Dermis blood vessel endothelial cell (primary cell): ENCODE measurements around the gene HDAC9. TPM values are rescaled to one million over a fixed set of nuclear protein-coding genes. Genes with fewer than 3 reads are reported as not detected.
A peak's percentile ranks its signal among the peaks of the same experiment; 100 is the strongest.

ENCODE experiments used
- DNase-seq: peaks from one replicate; pipeline ENCODE4 v3.0.0; 2010
- total RNA-seq: library from RNA; depleted of rRNA; stranded (reverse); fragments of >200 nt; gene quantifications from 2 replicates; pipeline ENCODE4 v1.2.3, GENCODE V29; 2014

The HDAC9 gene
- total RNA-seq, 1 donor from 2014 or later, result 3.9 TPM

DNA sequence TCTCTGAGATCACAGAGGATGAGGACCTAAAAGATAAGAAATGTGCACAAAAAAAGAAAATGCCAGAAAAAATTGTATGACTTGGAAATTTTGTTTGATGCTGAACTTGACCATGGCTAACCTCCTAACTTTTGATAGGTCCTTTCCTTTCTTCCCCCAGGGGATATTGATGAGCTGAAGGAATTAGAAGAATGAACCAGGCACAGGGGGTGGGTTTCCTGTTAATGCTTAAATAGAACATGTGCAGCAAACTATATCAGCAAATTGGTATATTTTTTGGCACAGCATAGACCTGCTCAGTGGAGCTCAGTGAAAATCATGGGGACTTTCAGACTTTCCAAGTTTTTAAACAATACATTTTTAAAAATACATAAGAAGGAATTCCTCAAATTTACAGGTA is 300.7 kb downstream of the HDAC9 start:
- DNase-seq, result no peak

DNA sequence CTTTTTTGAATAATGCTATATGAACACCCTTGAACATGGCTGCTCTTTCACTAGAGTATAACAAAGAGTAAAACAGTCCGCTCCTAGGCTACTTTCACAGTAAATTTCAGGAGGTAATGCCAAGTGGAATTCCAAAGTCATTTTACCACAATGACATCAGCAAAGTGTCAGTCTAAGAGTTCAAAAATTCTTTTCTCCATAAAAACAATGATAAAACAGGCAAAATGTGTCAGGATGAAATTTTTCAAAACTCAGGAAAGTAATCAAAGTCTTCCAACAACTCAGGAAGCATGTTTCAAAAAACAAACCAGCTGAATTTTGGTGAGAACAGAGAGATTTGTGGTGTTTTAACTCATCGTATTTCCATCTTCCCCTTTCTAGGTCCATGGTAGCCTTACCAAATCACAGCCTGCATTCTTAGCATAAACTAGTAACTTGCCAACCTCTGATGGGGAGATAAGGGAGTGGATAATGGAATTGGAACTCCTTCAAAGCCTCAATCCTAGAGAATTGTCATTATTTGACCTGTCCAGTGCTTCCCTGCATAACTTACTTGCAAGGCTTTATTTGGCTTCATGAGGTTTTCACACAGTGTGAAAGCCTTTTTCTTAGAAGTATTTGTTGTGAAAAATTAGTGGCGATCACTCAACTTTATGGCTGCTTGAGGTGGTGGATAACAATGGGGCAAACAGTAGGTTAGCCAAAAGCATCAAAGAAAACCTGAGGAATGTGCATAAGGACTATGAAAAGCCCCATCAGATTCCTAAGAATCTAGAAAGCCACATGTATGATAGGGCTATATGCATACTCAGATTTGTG is 302.7 kb downstream of the HDAC9 start:
- no peak for DNase-seq

DNA sequence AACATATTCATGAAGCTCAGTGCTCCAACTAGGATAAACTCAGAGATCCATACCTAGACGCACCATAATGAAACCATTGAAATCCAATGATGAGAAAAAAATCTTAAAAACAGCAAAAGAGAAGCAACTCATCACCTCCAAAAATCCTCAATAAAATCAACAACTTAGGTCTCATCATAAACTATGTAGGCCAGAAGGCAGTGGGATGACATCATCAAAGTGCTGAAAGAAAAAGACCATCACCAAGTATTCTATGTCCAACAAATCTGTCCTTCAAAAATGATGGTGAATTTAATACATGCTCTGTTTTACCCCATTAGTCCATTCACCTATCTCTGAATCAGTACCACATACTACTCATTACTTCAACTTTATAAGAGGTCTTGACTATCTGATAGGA is 304.4 kb downstream of the HDAC9 start:
- no peak for DNase-seq

DNA sequence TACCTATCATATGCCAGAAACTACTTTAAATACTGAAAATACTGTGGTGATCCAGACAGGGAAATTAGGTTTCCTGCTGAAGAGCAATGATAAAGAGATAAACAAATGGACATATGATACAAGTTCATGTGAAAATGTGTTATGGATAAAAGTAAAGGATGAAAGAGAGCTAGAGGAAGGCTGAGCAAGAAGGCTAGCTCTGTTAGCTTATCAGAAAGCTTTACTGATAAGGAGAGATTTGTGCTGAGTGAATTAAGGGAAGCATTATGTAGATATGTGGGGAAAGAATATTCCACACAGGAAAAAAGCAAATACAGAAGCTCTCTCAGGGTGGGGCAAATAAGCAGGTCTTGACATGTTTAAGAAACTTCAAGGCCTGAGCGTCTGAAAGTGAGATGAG is 308.4 kb downstream of the HDAC9 start:
- no peak for DNase-seq

DNA sequence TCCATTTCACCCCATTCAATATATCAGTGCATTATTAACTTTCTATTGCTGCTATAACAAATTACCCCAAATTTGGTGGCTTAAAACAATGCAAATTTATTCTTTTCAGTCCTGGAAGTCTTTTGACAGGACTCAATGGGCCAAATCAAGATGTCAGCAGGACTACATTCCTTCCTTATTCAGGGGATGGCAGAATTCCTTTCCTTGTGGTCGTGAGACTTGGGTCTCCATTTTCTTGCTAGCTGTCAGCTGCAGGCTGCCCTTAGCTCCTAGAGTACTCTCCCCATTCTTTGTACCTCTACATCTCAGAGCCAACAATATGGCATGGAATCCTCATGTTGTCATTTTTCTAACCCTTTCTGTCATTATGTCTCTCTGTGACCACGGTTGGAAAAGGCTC is 310.6 kb downstream of the HDAC9 start:
- no peak for DNase-seq

DNA sequence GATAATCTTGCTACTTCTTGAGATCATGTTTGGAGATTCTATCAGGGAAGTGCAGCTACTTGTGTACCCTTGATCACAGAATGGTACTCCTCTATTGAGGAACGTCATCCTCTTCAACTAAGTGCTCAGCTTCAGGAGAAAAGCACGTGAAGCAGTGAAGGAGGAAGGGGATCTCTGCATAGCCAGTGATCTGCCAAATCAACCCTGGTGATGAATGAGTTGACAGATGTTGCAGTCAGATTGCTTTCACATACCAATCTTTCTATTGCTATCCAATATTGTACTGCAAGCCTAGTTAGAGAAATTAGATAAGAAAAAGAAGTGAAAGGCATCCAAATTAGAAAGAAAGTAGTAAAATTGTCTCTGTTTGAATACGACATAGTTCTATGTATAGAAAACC is 312.5 kb downstream of the HDAC9 start:
- no peak for DNase-seq

DNA sequence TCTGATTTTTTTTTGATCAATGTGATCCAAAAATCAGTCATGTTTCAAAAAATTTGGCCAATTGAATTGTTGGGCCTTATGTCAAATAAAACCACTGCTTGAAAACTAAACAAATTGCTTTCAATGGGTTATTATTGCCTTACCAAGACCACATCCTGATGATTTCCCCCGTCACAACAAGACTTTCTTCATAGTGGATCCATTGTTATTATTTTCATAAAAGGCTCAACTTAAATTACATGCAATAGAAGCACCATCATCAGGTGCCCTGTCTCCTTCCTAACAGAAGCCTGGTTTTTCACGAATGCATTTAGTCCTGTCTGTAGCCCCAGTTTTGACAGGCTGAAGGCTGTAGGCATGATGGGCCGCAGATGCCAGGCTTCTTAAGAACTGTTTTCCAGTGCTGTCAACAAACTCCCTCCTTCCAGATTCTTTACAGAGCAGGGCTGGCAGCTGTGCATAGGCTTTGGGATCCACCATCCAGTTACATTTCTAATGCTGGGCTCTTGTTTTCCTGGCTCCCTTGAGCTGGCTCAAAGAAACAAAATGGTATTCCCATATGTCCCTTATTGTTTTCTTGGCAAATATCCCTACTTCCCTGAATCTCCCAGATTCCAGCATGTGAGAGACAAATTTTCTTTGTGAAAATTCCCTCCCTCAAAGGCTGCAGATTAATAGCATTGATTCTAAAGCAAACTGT is 319.9 kb downstream of the HDAC9 start:
- no peak for DNase-seq

DNA sequence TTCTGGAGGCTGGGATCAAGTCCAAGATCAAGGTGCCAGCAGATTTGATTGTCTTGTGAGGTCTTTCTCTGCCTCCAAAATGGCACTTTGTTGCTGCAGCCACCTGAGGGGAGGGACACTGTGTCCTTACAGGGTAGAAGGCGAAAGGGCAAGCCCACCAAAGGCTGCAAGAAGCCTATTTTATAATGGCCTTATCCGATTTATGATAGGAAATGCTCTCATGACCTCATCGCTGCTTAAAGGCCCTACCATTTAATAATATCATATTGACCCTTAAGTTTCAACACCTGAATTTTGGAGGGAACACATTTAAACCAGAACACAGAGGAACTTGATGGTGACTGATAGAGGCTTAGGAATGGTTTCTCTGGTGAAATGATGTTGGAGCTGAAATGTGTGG is 325.4 kb downstream of the HDAC9 start:
- DNase-seq, result no peak

DNA sequence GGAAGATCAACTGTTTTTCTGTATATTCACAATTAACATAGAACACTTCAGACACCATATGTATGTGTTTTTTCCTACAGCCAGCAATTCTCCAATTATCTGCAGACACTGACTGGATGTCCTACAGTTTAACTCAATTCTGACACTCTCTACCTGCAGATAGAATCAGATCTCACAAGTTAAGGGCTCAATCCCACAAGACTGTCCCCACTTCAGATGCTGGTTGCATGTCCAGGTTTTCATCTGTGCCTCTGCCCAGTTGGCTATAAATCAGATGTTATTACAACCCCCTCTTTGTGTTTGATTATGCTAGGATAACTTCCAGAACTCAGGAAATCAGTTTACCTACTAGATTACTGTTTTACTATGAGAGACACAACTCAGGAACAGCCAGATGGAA is 326.0 kb downstream of the HDAC9 start:
- DNase-seq, result no peak

DNA sequence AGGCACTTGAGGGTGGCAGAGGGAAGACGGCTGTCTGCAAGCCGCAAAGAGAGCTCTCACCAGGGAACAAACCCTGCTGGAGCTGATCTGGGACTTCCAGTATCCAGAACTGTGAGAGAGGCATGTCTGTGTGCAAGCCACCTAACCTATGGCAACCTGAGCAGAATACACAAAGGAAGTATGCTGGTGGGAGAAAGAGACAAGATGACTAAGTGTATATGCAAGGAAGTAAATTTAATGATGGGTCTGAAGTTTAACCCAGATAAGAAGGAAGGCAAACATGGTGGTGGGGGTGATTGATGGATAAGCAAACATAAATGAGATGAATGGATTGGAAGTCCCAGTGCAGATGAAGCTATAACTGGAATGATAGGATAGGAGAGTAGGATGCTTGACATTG is 328.6 kb downstream of the HDAC9 start:
- DNase-seq, result no peak

DNA sequence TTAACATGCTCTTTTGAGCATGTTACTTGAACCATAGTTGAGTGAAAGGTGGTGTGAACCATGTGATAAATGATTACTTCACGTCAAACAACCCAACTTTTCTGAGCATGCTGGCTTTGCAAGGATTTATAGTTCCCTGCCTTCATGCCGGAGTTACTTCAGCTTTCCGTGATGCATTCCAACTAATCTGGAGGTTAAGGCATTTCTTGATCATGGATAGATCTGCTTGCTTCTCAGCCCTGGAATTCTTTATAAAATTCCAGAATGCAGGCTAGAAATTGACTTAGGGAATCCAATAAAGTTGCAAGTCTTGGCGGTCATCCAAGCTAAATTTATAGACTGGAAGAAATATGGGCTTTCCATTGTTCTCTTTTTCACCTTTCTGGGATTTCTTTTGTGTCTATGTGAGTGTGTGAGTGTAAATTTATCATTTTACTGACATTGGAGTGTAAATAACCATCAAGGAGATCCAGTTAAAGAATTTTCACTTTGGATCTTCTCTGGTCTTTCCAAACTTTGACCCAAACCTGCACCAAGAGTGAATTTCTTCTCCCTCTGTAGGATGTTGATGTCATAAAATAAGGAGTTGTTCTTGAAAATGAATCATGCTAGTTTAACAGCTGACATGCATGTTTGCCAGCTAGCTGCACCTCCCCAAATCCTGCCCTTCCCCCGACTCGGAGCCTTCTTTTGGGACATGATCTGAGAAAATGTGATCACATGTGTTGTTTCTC is 332.9 kb downstream of the HDAC9 start:
- DNase-seq, result no peak

DNA sequence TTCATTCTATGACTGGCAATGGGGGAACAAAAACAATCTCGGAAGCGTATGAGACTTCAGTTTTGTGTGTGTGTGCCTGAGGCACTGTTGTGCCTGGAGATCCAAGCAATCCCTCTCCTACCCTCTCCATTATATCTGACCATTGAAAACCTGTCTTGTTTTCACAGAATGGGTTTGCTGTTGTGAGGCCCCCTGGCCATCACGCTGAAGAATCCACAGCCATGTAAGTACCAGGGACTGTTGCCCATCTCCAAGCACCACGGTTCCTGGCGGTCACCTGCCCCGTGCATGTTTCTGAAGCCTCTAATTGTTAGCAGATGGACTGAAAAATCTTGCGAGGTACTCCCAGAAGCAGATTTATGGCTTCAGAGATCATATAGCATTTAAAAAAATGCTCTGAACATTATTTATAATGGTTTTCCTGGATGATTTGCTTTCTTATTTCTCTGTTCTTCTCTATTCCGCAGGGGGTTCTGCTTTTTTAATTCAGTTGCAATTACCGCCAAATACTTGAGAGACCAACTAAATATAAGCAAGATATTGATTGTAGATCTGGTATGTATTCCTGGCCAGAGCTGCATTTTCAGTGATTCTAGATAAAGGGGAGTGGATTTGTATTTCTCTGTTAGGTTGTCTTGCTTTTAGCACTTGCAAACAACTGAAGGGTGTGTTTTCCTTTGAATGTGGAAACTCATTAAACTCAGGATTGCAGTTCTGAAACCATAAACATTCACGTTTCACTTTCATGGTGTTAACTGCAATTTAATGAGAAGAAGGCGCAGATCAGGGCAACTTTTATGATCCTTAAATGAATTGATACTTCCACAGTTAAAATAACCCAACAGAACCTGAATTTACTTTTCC is 333.7 kb downstream of the HDAC9 start:
- DNase-seq, result no peak

DNA sequence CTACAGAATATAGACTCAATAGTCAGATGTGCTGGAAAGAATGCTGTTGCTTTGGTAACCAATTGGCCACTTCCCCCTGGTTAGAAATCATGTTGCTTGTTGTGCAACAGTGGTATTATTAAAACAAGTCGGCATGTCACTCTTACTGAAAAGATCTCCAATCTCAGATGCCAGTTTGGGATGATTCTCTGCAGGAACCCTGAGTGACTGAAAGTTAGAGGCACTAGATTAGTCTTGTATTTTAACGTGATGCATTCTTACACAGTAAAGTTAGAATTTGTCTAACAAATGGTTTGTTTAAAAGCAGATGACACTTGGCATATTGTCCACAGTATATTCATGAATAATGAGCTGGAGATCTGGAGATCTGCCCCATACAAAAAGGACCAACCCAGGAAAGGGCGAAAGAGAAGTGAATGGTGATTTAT is 334.3 kb downstream of the HDAC9 start:
- no peak for DNase-seq

DNA sequence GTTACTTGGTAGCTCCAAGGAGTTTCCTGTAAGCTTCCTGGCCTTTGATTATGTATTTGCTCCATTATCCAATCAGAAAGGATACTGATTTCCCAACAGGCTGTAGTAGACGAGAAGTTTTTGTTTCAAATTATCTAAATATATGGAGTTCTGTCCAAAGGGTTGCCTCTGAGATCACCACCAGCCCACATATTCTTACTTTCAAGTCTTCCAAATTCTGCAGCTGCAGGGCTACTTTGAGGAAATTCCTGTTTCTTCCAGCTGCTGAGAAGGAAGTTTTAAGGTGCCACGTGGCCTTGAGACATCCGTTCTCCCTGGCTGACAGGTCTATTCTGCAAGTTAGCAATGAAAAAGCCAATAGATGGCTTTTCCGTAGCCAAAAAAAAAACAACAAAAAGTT is 335.9 kb downstream of the HDAC9 start:
- DNase-seq, result peak; percentile 8

DNA sequence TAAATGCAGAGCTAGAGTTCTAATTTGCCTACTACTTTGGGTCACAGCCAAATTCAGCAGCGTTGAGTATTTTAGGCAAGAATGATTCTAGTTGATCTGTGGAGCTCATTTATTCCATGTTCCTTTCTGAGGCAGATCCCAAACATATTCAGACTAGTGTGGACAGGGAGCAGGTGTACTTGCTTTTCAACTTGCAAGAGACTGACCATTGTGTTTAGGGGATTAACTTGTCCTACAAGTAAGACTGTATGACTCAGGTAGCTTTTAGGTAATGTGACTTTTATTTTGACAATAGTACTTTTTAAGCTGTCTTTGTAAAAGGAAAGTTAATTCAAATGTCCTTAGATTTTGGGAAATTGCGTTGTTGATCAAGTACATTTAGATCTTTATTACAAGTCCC is 336.4 kb downstream of the HDAC9 start:
- no peak for DNase-seq

DNA sequence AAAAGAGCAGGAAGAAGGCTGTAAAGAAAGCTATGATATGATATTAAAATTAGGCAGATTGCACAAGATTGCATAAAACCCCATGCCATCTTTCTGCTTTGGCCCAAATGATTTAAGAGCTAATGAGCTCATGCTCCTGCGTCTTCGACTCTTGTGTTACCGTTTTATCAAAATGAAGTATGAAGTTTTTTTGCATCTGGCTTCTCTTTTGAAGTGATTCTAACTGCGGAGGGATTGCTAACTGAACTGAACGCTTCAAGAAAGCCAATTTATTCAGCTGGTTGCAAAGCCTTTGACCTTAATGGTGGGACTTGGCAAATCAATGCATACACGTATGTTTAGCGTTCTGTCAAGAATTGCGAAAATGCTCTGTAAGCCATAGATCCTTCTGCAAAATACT is 339.0 kb downstream of the HDAC9 start:
- DNase-seq, result no peak

DNA sequence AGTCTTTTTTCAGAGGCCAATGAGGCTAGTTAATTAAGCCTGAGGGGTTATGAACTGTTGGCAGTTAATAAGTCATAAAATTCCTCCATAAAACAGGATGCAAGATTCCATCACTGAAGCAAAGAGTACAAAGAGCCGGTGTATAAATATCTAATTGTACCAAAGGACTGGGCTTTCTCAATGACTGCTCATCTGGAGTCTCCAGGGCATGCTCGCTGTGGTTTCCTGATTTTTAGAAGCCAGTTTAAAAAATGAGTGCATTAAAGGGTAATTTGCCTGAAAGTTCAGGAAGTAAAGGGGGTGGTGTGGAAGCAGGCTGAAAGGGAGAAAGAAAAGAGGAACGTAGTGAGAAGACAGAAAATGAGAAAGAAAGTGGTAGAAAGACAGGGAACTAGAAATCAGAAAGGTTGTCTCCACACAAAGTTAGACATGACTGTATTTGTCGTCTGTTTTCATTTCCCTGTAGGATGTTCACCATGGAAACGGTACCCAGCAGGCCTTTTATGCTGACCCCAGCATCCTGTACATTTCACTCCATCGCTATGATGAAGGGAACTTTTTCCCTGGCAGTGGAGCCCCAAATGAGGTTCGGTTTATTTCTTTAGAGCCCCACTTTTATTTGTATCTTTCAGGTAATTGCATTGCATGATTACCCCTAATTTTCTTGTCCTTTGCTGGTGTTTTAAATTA is 339.6 kb downstream of the HDAC9 start:
- no peak for DNase-seq

DNA sequence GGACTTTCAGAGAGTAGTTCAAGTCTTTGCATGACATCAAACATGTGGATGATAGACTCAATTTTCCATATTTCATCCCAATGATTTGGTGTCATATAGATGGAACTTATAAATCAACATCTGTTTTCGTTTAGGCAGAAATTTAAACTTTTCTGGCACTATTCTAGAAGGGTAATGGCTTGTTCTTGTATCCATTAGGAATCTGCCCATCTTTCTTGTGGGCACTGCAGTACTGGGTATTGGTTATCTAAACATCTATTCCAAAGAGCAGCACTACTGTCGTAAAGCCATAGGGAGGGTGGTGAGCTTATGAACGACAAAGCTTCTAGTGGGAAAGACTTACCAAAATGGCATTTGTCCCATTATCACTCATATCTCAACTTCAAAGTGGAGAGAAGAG is 348.4 kb downstream of the HDAC9 start:
- no peak for DNase-seq

DNA sequence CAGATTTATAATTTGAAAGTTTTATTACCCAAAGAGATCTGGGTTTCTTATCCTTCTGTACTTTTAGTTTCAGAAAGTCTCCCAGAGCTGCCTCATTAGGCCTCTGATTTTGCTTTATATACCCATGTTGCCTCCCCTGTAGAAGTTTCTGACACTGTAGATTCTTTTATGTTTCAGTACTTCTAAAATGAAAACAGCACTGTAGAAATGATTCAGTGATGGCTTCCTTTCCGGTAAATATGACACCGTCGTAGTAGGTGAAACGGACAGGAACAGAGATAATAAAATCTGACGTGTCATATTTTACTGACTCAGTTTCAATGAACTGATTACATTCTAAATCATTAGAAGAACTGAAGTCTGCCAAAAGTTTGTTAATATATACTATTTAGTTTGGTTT is 349.2 kb downstream of the HDAC9 start:
- DNase-seq, result peak; percentile 19

DNA sequence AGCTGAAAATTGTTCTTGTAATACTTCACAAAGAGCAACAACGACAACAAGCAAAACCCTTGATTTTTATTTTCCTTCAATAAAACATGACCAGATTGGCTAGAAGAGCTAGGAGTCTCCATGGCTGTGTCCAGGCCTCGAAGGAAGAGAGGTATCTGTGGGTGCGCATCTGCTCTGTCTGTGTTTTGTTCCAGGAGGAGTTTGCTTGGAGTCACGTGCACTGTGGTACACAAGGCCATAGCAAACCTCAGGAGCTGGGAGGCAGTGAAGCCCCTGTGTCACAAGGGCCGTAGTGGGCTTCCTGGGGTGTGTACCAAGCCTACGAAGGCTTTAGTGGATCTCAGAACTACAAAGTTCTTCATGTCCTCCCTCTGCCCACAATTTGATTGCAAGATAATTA is 350.2 kb downstream of the HDAC9 start:
- no peak for DNase-seq

DNA sequence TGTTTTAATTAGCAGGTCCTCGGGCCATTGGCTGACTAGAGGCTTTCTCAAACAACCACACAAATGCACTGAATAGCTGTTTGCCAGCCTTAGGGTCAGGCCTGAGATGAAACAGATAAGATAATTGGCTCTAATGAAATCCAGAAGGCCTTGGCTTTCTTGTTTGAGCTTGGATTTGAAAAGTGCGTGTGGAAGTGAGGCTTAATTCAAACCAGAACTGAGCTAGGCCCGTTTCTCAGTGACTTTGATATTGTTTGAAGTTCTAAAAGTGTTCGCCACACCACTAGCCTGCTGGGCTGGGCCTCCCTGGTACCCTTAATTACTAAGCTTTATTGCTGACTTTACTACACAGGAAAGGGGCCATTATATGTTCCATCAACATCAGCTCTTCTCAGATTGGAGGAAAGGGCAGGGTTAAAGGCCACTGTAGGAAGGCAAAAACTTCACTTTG is 351.2 kb downstream of the HDAC9 start:
- DNase-seq, result no peak

DNA sequence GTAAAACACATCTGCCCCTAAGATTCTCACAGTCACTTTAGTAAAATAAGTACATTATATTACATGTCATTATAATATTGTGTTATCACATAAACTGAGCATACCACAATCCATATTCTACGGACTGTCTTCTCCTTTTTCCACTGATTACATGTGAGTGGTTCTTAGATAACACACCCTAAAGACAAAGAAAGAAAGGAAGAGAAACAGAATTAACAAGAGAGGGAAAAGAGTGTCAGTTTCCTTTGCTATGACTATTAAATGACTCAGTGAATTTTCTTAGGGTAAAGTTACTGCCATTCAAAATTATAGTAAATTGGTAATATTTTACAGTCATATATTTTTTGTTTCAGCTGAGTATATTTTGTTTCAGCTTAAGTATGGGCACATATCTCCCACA is 353.6 kb downstream of the HDAC9 start:
- no peak for DNase-seq
